ENCODE results near the gene IL24. TPM values are rescaled to one million over a fixed set of nuclear protein-coding genes. Genes with fewer than 3 reads are reported as not detected.

The IL24 gene
- total and polyA plus RNA-seq, 2 donors (not counting 1 experiment from before 2014, with no cell fraction given) = not detected

GRCh38 chr1:206924592-206925105, 27.4 kb downstream of the IL24 start:
- ChIA-PET POLR2A (interaction anchor here (0.6 to 2.7 kb wide), 8 partner anchors 9 to 1295 kb away, joined by 4 to 11 read pairs (median 7); no protein-coding TSS in a partner anchor), CTCF (interaction anchor here (0.5 to 14.5 kb wide), 9 partner anchors 7 to 290 kb away, joined by 3 to 723 read pairs (median 9); partner anchors contain the start of genes DYRK3 and FCMR)
- no peaks in the 10 kb centered on the region for H3K27me3 ChIP-seq (replicated peaks in 1 of 4; ENCODE audit: control extremely low read depth in 1 of 4, control insufficient read depth in 3 of 4, insufficient read depth in 4 of 4, low read length in 3 of 4)
- no peak for TF ChIP-seq EZH2 (IDR thresholded peaks at IDR 0.05; ENCODE audit: borderline replicate concordance, insufficient read depth, low read depth, low read length, poor library complexity, severe bottlenecking)
- TF ChIP-seq, protein P1, sequence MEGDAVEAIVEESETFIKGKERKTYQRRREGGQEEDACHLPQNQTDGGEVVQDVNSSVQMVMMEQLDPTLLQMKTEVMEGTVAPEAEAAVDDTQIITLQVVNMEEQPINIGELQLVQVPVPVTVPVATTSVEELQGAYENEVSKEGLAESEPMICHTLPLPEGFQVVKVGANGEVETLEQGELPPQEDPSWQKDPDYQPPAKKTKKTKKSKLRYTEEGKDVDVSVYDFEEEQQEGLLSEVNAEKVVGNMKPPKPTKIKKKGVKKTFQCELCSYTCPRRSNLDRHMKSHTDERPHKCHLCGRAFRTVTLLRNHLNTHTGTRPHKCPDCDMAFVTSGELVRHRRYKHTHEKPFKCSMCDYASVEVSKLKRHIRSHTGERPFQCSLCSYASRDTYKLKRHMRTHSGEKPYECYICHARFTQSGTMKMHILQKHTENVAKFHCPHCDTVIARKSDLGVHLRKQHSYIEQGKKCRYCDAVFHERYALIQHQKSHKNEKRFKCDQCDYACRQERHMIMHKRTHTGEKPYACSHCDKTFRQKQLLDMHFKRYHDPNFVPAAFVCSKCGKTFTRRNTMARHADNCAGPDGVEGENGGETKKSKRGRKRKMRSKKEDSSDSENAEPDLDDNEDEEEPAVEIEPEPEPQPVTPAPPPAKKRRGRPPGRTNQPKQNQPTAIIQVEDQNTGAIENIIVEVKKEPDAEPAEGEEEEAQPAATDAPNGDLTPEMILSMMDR (IDR thresholded peaks at IDR 0.05) = no peak
- H3K27me3 Mint-ChIP-seq = no peaks in the 10 kb centered on the region
- DNase-seq = no peak
- H3K36me3 ChIP-seq (replicated peaks in 1 of 2; ENCODE audit: control extremely low read depth in 1 of 2, control insufficient read depth in 1 of 2, extremely low read depth in 1 of 2, insufficient read depth in 2 of 2, low read length in 1 of 2) = peaks cover 3 to 11% of the 10 kb centered on the region in 2 experiments
- ATAC-seq (ENCODE audit: low read depth) = peak; percentile 0
- peaks cover 94% of the 10 kb centered on the region for H3K79me2 ChIP-seq (ENCODE audit: control insufficient read depth, insufficient read depth, low read length)
- H3K27ac Mint-ChIP-seq = no peak overlapping the region
- 37% methylated on average over 3 of the region's 8 CpGs for WGBS (ENCODE audit: insufficient coverage)
- H2AFZ ChIP-seq (ENCODE audit: insufficient read depth, low read depth, low read length, poor library complexity, severe bottlenecking) = peak overlapping the region; percentile 12
- H3K4me3 ChIP-seq (ENCODE audit: control extremely low read depth in 1 of 5, extremely low read depth in 1 of 5, insufficient read depth in 1 of 5, low read depth in 2 of 5, low read length in 4 of 5) = peak overlapping the region in 2 of 5 experiments; percentile 2 to 99
- H4K20me1 ChIP-seq (ENCODE audit: control insufficient read depth, insufficient read depth, low read length, poor library complexity, severe bottlenecking) = peaks cover 9% of the 10 kb centered on the region
- peak overlapping the region; percentile 81 for H3K4me2 ChIP-seq (replicated peaks; ENCODE audit: low read depth, low read length, poor library complexity, severe bottlenecking)
- H3K9ac ChIP-seq (ENCODE audit: low read length) = peak overlapping the region; percentile 96
- H3K4me3 Mint-ChIP-seq = no peak overlapping the region
- no peaks in the 10 kb centered on the region for H3K9me3 ChIP-seq (ENCODE audit: control extremely low read depth in 1 of 3, control insufficient read depth in 2 of 3, insufficient read depth in 1 of 3, low read length in 2 of 3)
- peak overlapping the region; percentile 88 to 96 for H3K27ac ChIP-seq (ENCODE audit: low read length in 2 of 2)
- intact Hi-C loops (cut with micrococcal nuclease) = loop anchor here (2.0 to 5.0 kb wide), 4 partner anchors 128 to 573 kb away; partner anchors contain the start of genes CD55, CR1, PFKFB2 and YOD1
- no peaks in the 10 kb centered on the region for H3K9me3 Mint-ChIP-seq (ENCODE audit: insufficient read depth)
- peaks cover 35% of the 10 kb centered on the region for H3K4me1 Mint-ChIP-seq
- H3K4me1 ChIP-seq (ENCODE audit: control insufficient read depth in 2 of 2, insufficient read depth in 2 of 2, low read length in 2 of 2) = peaks cover 76 to 78% of the 10 kb centered on the region in 2 donors
